HEK293 (cell line): ENCODE data around the gene THSD4.
A peak's percentile ranks its signal among the peaks of the same experiment; 100 is the strongest.

ENCODE experiments used
- CTCF ChIA-PET: fragments of 350-600 bp; formaldehyde crosslinking; extraction: SDS; loops from one replicate; lab custom pipeline; 2021; ENCODE audit warnings: antibody characterized with exemption; lab: Yijun Ruan, JAX
- POLR2A ChIA-PET: fragments of 300-600 bp; formaldehyde crosslinking; extraction: SDS; loops from one replicate; lab custom pipeline; 2020; ENCODE audit warnings: antibody characterized with exemption, inconsistent platforms; lab: Yijun Ruan, JAX
- H3K27ac ChIP-seq: fragments of 200-500 bp; sonication (Bioruptor generic); 2 replicates; pipeline ENCODE4 v1.5.1; 2014; ENCODE audit warnings: low read depth, low read length, control low read depth, inconsistent platforms; ENCODE audit errors: extremely low read depth
- H3K36me3 ChIP-seq, 2 experiments: fragments of 200-500 bp in 1 of 2; sonication (Bioruptor generic) in 1 of 2; 1 replicate in 1 of 2; 2 replicates in 1 of 2; pipeline ENCODE4 v1.5.1; 2014 to 2017; ENCODE audit warnings: inconsistent platforms in 2 of 2, low read length in 2 of 2; ENCODE audit not compliant: control insufficient read depth in 2 of 2, insufficient read depth in 1 of 2
- H3K4me1 ChIP-seq: fragments of 200-500 bp; sonication (Bioruptor generic); 2 replicates; pipeline ENCODE4 v1.5.1; 2014; ENCODE audit warnings: mild to moderate bottlenecking, low read length, inconsistent platforms; ENCODE audit not compliant: control insufficient read depth, insufficient read depth
- H3K4me3 ChIP-seq: 2 replicates; pipeline ENCODE4 v1.5.1; 2011; ENCODE audit warnings: low read depth, mild to moderate bottlenecking, control low read depth, low read length, moderate library complexity
- H3K9me3 ChIP-seq: fragments of 200-500 bp; sonication (Bioruptor generic); 2 replicates; pipeline ENCODE4 v1.5.1; 2014; ENCODE audit warnings: low read depth, low read length, inconsistent platforms; ENCODE audit not compliant: control insufficient read depth, insufficient read depth
- GLIS2 ChIP-seq: fragments of 450-650 bp; formaldehyde crosslinking; IDR thresholded peaks from 2 replicates; pipeline ENCODE4 v1.5.1; 2016; ENCODE audit warnings: missing biosample characterization, missing genetic modification characterization
- HOXC10 ChIP-seq: sonication (generic); formaldehyde crosslinking; IDR thresholded peaks from 2 replicates; pipeline ENCODE4 v1.8.1; 2023; ENCODE audit warnings: mild to moderate bottlenecking, missing genetic modification reagents
- SP3 ChIP-seq: fragments of 450-650 bp; formaldehyde crosslinking; IDR thresholded peaks from 2 replicates; pipeline ENCODE4 v1.5.1; 2016; ENCODE audit warnings: missing biosample characterization, missing genetic modification characterization
- TRIM28 ChIP-seq: IDR thresholded peaks from 2 replicates; pipeline ENCODE4 v1.6.1; 2011; ENCODE audit warnings: low read length, control low read depth, borderline replicate concordance
- ZBTB1 ChIP-seq: fragments of 450-650 bp; formaldehyde crosslinking; IDR thresholded peaks from 2 replicates; pipeline ENCODE4 v1.5.1; 2016; ENCODE audit warnings: missing biosample characterization, missing genetic modification characterization
- ZBTB10 ChIP-seq: fragments of 450-650 bp; formaldehyde crosslinking; IDR thresholded peaks from 2 replicates; pipeline ENCODE4 v1.5.1; 2016; ENCODE audit warnings: missing biosample characterization, missing genetic modification characterization
- ZBTB11 ChIP-seq: fragments of 450-650 bp; formaldehyde crosslinking; conservative IDR thresholded peaks from 2 replicates; pipeline ENCODE4 v1.5.1; 2016; ENCODE audit warnings: low read depth, missing biosample characterization, missing genetic modification characterization
- ZBTB21 ChIP-seq: fragments of 450-650 bp; formaldehyde crosslinking; IDR thresholded peaks from 2 replicates; pipeline ENCODE4 v1.5.1; 2017; ENCODE audit warnings: missing biosample characterization, missing genetic modification characterization
- ZNF114 ChIP-seq: fragments of 450-650 bp; formaldehyde crosslinking; IDR thresholded peaks from 2 replicates; pipeline ENCODE4 v1.5.0; 2017; ENCODE audit warnings: missing biosample characterization, missing genetic modification characterization
- ZNF155 ChIP-seq: fragments of 450-650 bp; formaldehyde crosslinking; IDR thresholded peaks from 2 replicates; pipeline ENCODE4 v1.5.1; 2016; ENCODE audit warnings: missing biosample characterization, missing genetic modification characterization
- ZNF157 ChIP-seq: fragments of 450-650 bp; formaldehyde crosslinking; IDR thresholded peaks from 2 replicates; pipeline ENCODE4 v1.5.1; 2016; ENCODE audit warnings: missing biosample characterization, missing genetic modification characterization
- ZNF174 ChIP-seq: fragments of 450-650 bp; formaldehyde crosslinking; IDR thresholded peaks from 2 replicates; pipeline ENCODE4 v1.5.0; 2017; ENCODE audit warnings: missing biosample characterization, mild to moderate bottlenecking, missing genetic modification characterization
- ZNF175 ChIP-seq: fragments of 450-650 bp; formaldehyde crosslinking; IDR thresholded peaks from 2 replicates; pipeline ENCODE4 v1.5.1; 2016; ENCODE audit warnings: missing biosample characterization, missing genetic modification characterization
- ZNF37A ChIP-seq: fragments of 450-650 bp; IDR thresholded peaks from 2 replicates; pipeline ENCODE4 v1.5.1; 2018; ENCODE audit warnings: missing biosample characterization, missing genetic modification characterization
- ZNF394 ChIP-seq: fragments of 450-650 bp; formaldehyde crosslinking; IDR thresholded peaks from 2 replicates; pipeline ENCODE4 v1.5.1; 2016; ENCODE audit warnings: missing biosample characterization, missing genetic modification characterization, mild to moderate bottlenecking, moderate library complexity, borderline replicate concordance
- ZNF610 ChIP-seq: fragments of 450-650 bp; formaldehyde crosslinking; IDR thresholded peaks from 2 replicates; pipeline ENCODE4 v1.5.1; 2016; ENCODE audit warnings: missing biosample characterization, missing genetic modification characterization, borderline replicate concordance
- ZNF677 ChIP-seq: fragments of 450-650 bp; IDR thresholded peaks from 2 replicates; pipeline ENCODE4 v1.5.0; 2018; ENCODE audit warnings: missing biosample characterization, mild to moderate bottlenecking, missing genetic modification characterization, moderate library complexity
- ZNF777 ChIP-seq: fragments of 450-650 bp; formaldehyde crosslinking; IDR thresholded peaks from 2 replicates; pipeline ENCODE4 v1.5.1; 2017; ENCODE audit warnings: missing biosample characterization, missing genetic modification characterization, borderline replicate concordance
- ZNF843 ChIP-seq: fragments of 450-650 bp; formaldehyde crosslinking; IDR thresholded peaks from 2 replicates; pipeline ENCODE4 v1.5.1; 2016; ENCODE audit warnings: missing biosample characterization, missing genetic modification characterization
- TF ChIP-seq, protein P1 (sequence below): fragments of 450-650 bp; formaldehyde crosslinking; IDR thresholded peaks from 2 replicates; pipeline ENCODE4 v1.5.1; 2016; ENCODE audit warnings: missing biosample characterization, missing genetic modification characterization
- TF ChIP-seq, protein P2 (sequence below): fragments of 450-650 bp; formaldehyde crosslinking; IDR thresholded peaks from 2 replicates; pipeline ENCODE4 v1.5.1; 2016; ENCODE audit warnings: missing biosample characterization, missing genetic modification characterization
- TF ChIP-seq, protein P3 (sequence below): fragments of 450-650 bp; formaldehyde crosslinking; conservative IDR thresholded peaks from 2 replicates; pipeline ENCODE4 v1.5.1; 2016; ENCODE audit warnings: low read depth, missing biosample characterization, missing genetic modification characterization

Gene THSD4

DNA sequence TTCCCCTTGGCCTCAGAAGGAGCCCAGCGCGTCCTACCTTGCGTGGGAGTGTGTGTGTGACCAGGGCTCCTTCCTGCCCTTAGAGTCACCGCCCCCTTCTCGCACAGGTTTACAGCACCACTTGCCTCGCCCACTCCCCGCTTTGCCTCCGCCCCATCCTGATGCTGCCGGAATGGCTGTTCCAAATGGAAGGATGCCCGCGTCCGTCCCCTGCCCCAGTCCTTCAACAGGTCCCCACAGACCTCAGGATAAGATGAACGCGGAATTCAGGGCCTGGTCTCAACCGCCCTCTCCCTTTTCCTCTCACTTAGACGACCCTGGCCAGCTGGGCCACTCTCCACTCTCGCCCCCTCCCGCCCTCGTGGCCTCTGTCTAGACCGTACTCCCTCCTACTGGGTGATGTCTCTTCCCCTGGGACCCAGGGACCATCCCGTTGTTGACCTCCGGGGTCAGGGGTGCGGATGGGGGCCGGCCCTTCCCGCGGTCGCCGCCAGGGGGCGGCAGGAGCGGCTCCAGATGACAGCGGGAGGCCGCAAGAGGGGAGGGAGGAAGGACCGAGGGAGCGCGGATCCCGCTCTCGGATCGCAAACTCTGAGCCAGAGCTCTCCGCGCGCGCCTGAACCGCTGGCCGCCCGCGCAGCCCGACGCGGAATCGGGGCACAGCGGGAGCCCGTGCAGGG is at the start of gene THSD4:
Gene THSD4, plus strand, starts transcription at position 585 of the 680 bp plus-strand sequence.
- Histone ChIP-seq H3K4me1 (peaks cover 2% of the 10 kb centered on the region; the same call in 1 of the 2 replicates), H3K27ac (peak within 1 kb of the TSS; percentile 89), H3K9me3 (no peaks in the 10 kb centered on the region), H3K36me3 (no peaks in the 10 kb centered on the region), H3K4me3 (peak within 1 kb of the TSS; percentile 60)
- POLR2A ChIA-PET, result interaction anchor here (1.0 kb wide), 1 partner anchor 330 kb away, joined by 5 read pairs; no protein-coding TSS in a partner anchor
- CTCF ChIA-PET, result interaction anchor here (0.6 to 2.1 kb wide), 27 partner anchors 9 to 923 kb away, joined by 3 to 9 read pairs (median 4); no protein-coding TSS in a partner anchor
- TF ChIP-seq, protein P1, sequence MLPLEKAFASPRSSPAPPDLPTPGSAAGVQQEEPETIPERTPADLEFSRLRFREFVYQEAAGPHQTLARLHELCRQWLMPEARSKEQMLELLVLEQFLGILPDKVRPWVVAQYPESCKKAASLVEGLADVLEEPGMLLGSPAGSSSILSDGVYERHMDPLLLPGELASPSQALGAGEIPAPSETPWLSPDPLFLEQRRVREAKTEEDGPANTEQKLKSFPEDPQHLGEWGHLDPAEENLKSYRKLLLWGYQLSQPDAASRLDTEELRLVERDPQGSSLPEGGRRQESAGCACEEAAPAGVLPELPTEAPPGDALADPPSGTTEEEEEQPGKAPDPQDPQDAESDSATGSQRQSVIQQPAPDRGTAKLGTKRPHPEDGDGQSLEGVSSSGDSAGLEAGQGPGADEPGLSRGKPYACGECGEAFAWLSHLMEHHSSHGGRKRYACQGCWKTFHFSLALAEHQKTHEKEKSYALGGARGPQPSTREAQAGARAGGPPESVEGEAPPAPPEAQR (tag by site-specific recombination), result no peak; the same call in 1 of the 2 replicates
- TF ChIP-seq ZNF114 (tag by site-specific recombination) (no peak), ZNF777 (tag by site-specific recombination) (no peak), ZBTB10 (tag by site-specific recombination) (peak; percentile 99), ZBTB11 (tag by site-specific recombination) (0 out of 2 replicates have a peak, but pooled peaks have one; percentile 36), ZNF677 (no peak), ZNF394 (peak; percentile 28; the same call in 1 of the 2 replicates), ZNF155 (tag by site-specific recombination) (no peak), GLIS2 (tag by site-specific recombination) (peak; percentile 77), ZNF610 (tag by site-specific recombination) (peak; percentile 77), HOXC10 (CRISPR knock-in tag) (no peak), SP3 (tag by site-specific recombination) (peak; percentile 50), ZBTB1 (peak; percentile 38; the same call in 1 of the 2 replicates), ZNF843 (peak; percentile 69), ZNF174 (tag by site-specific recombination) (no peak), ZBTB21 (no peak), ZNF175 (tag by site-specific recombination) (no peak), ZNF37A (tag by site-specific recombination) (no peak), ZNF157 (no peak), TRIM28 (no peak)
- TF ChIP-seq, protein P2, sequence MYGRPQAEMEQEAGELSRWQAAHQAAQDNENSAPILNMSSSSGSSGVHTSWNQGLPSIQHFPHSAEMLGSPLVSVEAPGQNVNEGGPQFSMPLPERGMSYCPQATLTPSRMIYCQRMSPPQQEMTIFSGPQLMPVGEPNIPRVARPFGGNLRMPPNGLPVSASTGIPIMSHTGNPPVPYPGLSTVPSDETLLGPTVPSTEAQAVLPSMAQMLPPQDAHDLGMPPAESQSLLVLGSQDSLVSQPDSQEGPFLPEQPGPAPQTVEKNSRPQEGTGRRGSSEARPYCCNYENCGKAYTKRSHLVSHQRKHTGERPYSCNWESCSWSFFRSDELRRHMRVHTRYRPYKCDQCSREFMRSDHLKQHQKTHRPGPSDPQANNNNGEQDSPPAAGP, result peak; percentile 98
- TF ChIP-seq, protein P3, sequence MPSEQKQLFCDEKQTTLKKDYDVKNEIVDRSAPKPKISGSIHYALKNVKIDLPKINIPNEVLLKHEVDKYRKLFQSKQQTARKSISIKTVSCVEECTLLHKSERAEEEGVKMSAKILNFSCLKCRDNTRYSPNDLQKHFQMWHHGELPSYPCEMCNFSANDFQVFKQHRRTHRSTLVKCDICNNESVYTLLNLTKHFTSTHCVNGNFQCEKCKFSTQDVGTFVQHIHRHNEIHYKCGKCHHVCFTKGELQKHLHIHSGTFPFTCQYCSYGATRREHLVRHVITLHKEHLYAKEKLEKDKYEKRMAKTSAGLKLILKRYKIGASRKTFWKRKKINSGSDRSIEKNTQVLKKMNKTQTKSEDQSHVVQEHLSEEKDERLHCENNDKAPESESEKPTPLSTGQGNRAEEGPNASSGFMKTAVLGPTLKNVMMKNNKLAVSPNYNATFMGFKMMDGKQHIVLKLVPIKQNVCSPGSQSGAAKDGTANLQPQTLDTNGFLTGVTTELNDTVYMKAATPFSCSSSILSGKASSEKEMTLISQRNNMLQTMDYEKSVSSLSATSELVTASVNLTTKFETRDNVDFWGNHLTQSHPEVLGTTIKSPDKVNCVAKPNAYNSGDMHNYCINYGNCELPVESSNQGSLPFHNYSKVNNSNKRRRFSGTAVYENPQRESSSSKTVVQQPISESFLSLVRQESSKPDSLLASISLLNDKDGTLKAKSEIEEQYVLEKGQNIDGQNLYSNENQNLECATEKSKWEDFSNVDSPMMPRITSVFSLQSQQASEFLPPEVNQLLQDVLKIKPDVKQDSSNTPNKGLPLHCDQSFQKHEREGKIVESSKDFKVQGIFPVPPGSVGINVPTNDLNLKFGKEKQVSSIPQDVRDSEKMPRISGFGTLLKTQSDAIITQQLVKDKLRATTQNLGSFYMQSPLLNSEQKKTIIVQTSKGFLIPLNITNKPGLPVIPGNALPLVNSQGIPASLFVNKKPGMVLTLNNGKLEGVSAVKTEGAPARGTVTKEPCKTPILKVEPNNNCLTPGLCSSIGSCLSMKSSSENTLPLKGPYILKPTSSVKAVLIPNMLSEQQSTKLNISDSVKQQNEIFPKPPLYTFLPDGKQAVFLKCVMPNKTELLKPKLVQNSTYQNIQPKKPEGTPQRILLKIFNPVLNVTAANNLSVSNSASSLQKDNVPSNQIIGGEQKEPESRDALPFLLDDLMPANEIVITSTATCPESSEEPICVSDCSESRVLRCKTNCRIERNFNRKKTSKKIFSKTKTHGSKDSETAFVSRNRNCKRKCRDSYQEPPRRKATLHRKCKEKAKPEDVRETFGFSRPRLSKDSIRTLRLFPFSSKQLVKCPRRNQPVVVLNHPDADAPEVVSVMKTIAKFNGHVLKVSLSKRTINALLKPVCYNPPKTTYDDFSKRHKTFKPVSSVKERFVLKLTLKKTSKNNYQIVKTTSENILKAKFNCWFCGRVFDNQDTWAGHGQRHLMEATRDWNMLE (tag by site-specific recombination), result no peak
